Measurements from ENCODE around the gene TEAD2. TPM values are rescaled to one million over a fixed set of nuclear protein-coding genes. Genes with fewer than 3 reads are reported as not detected.
A peak's percentile ranks its signal among the peaks of the same experiment; 100 is the strongest.

Gene TEAD2
- total RNA-seq, 4 donors from 2014 or later: 1.3 to 17.6 (median 9.8) TPM

DNA sequence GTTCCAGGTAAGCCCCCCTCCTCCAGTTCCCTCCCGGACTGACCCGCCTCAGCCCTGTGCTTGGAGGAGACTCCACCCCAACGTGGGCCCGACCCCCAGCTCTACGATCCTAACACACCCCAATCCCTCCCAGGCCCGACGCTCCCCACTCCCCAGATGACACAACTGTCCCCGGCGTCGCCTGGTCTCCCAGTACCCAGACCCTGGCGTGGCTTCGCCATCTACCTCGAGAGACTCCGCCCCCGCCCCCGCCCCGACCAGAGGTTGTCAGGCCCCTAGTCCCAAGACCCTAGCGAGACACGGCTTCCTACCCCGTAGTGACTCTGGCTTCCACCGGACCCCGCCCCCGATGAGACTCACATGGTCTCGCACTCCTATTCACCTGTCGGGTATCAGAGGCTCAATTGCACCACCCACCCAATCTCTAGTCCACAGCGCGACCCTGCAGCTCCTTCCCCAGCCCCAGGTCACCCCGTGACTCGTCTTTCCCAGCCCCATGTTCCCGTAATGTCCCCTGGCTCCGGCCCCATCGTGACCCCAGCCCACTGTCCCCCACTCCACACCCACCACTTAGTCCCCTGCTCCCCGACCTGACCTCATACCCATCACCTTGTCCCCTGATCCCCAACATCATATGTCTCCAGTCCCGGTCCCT, 24.1 kb downstream of the TEAD2 start:
- peak in 1 of 2 donors; percentile 85 for DNase-seq (ENCODE audit: low spot score in 2 of 2)
- intact Hi-C loops (cut with DNase I; ENCODE audit: low total_unique reads): no loop called here
- 36 to 40% methylated on average over 33 to 34 of the region's 34 CpGs for WGBS, 2 donors
- TF ChIP-seq, protein P1, sequence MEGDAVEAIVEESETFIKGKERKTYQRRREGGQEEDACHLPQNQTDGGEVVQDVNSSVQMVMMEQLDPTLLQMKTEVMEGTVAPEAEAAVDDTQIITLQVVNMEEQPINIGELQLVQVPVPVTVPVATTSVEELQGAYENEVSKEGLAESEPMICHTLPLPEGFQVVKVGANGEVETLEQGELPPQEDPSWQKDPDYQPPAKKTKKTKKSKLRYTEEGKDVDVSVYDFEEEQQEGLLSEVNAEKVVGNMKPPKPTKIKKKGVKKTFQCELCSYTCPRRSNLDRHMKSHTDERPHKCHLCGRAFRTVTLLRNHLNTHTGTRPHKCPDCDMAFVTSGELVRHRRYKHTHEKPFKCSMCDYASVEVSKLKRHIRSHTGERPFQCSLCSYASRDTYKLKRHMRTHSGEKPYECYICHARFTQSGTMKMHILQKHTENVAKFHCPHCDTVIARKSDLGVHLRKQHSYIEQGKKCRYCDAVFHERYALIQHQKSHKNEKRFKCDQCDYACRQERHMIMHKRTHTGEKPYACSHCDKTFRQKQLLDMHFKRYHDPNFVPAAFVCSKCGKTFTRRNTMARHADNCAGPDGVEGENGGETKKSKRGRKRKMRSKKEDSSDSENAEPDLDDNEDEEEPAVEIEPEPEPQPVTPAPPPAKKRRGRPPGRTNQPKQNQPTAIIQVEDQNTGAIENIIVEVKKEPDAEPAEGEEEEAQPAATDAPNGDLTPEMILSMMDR (IDR thresholded peaks at IDR 0.05): no peak
- TF ChIP-seq POLR2A (IDR thresholded peaks at IDR 0.05): no peak
- no peak overlapping the region for H3K4me3 ChIP-seq (ENCODE audit: low read depth, poor library complexity, severe bottlenecking)

- TF ChIP-seq POLR2A (IDR thresholded peaks at IDR 0.05): no peak
- TF ChIP-seq, protein P1 (IDR thresholded peaks at IDR 0.05): no peak
- H3K4me3 ChIP-seq (ENCODE audit: low read depth, poor library complexity, severe bottlenecking): no peak overlapping the region
- 70 to 77% methylated on average over 19 of the region's 19 CpGs for WGBS, 2 donors
- no peak for DNase-seq (ENCODE audit: low spot score in 2 of 2)
- intact Hi-C loops (cut with DNase I; ENCODE audit: low total_unique reads): no loop called here
Observed at GRCh38 chr19:49337267-49338022, 24.8 kb downstream of the TEAD2 start.

DNA sequence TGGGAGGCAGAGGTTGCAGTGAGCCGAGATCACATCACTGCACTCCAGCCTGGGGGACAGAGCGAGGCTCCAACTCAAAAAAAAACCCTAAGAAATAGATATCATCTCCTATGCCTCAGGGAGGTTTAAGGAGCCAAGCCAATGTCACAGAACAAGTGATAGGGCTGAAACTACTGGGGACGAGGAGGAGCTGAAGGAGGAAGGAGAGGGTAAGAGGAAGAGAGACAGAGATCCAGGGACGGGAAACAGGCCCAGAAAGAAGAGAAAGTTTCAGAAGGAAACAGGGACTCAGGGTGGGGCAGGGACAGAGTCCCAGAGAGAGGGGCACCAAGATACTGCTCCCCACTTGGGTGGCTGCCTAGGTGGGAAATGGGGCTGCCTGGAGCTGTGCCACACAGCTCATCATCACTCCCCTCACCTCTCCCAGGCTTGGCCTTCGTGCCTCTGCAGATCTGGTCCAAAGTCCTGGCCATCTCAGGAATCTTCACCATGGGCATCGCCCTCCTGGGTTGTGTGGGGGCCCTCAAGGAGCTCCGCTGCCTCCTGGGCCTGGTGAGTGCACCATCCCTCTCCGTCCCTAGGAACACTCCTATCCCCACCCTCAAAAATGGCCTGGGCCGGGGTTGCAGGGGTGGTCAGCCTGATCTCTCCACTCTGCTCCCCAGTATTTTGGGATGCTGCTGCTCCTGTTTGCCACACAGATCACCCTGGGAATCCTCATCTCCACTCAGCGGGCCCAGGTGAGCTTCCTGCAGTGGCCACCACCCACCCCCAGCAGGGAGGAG, 25.5 kb downstream of the TEAD2 start:
- intact Hi-C loops (cut with DNase I; ENCODE audit: low total_unique reads): no loop called here
- peak in 1 of 2 donors; percentile 83 for DNase-seq (ENCODE audit: low spot score in 2 of 2)
- 83 to 91% methylated on average over 10 of the region's 10 CpGs for whole genome bisulfite sequencing, 2 donors
- no peak for TF ChIP-seq POLR2A (IDR thresholded peaks at IDR 0.05)
- TF ChIP-seq, protein P1 (IDR thresholded peaks at IDR 0.05): no peak
- H3K4me3 ChIP-seq (ENCODE audit: low read depth, poor library complexity, severe bottlenecking): no peak overlapping the region

DNA sequence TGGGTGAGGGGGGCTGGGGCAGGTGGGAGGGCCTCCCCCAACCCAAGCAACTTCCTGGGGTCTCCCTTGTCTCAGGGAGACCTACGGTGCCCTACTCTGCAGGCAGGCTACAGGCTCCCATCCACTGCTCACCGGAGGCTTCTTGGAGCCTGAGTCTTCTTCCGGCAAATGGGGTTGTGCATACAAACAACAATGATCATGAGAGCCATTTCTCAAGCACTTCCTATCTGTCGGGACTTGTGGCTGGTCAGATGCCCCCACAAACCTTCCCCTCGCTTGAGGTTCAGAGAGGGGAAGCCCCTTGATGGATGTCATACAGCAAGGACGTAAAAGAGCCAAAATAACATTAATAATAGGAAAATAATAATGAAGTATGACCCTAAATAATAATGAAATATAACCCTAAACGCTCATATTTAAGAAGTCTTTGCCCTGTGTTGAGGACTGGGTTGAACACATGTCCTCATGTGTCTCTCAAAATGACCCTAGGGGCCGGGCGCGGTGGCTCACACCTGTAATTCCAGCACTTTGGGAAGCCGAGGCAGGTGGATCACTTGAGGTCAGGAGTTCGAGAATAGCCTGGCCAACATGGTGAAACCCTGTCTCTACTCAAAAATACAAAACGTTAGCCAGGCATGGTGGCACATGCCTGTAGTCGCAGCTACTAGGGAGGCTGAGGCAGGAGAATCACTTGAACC, 26.3 kb downstream of the TEAD2 start:
- TF ChIP-seq, protein P1 (IDR thresholded peaks at IDR 0.05): no peak
- no peak for TF ChIP-seq POLR2A (IDR thresholded peaks at IDR 0.05)
- peak in 1 of 2 donors; percentile 82 for DNase-seq (ENCODE audit: low spot score in 2 of 2)
- H3K4me3 ChIP-seq (ENCODE audit: low read depth, poor library complexity, severe bottlenecking): peak overlapping the region; percentile 3
- 79 to 83% methylated on average over 14 of the region's 14 CpGs for WGBS, 2 donors
- intact Hi-C loops (cut with DNase I; ENCODE audit: low total_unique reads): no loop called here

- intact Hi-C loops (cut with DNase I; ENCODE audit: low total_unique reads): no loop called here
- H3K4me3 ChIP-seq (ENCODE audit: low read depth, poor library complexity, severe bottlenecking): peak within 1 kb of the TSS; percentile 3
- 74 to 79% methylated on average over 13 of the region's 13 CpGs for WGBS, 2 donors
- DNase-seq (ENCODE audit: low spot score in 2 of 2): peak in 1 of 2 donors; percentile 86
- TF ChIP-seq POLR2A (IDR thresholded peaks at IDR 0.05): no peak
- TF ChIP-seq, protein P1 (IDR thresholded peaks at IDR 0.05): no peak
Observed at GRCh38 chr19:49335071-49335783, 27.0 kb downstream of the TEAD2 start, which contains the start of gene CD37. Gene CD37, plus strand, starts transcription at chr19:49335406. Its CDS starts 135 bp downstream, at chr19:49335541.

Data from lower leg skin (tissue), 4 donors.